GM19043 (cell line): ENCODE measurements around the gene GRK3.
"Not testable (repeated sequence)": the region's sequence is repeated elsewhere in the genome, so short reads cannot be mapped to it uniquely, and the experiment has no call there.

Experiments used
- ATAC-seq: cut with Tn5 transposase; IDR thresholded peaks from one replicate; pipeline ENCODE4 v1.9.1; 2021; ENCODE audit warnings: low read depth; ENCODE audit not compliant: unreplicated experiment

Gene GRK3

DNA sequence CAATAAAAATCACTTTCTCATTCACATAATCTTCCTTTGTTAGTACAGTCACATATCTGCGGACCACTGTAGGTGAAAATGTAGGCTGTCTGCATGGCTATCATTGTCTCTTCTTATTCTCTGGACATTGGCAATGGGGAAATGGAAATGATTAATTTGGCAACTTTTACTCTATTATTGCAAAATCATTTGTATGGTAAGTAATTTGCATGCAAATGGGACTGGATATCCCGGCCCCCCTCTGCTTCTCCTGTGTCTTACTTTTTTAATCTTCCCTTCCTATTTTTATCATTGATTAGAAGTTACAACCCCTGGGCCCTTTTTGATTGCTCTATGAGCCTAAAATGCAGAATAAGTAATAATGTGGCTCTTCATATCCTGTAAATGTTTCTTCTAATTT is 6.0 kb downstream of the GRK3 start:
- no peak for ATAC-seq

DNA sequence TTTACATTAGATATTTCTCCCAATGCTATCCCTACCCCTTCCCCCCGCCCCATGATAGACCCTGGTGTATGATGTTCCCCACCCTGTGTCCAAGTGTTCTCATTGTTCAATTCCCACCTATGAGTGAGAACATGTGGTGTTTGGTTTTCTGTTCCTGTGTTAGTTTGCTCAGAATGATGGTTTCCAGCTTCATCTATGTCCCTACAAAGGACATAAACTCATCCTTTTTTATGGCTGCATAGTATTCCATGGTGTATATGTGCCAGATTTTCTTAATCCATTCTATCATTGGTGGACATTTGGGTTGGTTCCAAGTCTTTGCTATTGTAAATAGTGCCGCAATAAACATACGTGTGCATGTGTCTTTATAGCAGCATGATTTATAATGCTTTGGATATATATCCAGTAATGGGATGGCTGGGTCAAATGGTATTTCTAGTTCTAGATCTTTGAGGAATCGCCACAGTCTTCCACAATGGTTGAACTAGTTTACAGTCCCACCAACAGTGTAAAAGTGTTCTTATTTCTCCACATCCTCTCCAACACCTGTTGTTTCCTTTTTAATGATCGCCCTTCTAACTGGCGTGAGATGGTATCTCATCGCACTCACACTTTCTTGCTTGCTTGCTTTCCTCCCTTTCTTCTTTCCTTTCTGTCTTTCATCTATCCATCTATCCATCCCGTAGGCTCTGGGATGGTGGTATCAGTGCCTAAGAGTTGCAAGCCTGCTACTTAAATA is 7.7 kb downstream of the GRK3 start:
- ATAC-seq = not testable (repeated sequence)

DNA sequence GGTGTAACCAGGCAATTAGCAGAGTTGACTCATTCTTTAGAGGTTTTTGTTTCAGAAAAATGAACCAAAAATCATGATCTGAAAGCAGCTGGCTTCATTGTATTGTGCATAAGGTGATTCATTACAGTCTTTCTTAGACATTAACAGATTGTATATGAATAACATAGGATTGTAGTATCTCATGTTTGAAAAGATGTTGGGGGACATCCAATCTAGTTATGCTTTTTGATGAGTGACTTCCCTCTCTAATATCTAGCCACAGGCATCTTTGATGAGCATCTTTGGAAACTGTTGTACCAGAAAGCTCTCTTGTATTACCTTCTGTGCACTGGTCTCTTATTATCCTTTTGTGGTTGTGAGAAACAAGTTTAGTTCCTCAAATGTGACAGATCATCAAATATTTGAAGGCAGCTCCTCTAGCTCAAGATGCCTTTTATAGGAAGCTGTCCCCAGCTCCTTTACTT is 8.3 kb downstream of the GRK3 start:
- no peak for ATAC-seq

DNA sequence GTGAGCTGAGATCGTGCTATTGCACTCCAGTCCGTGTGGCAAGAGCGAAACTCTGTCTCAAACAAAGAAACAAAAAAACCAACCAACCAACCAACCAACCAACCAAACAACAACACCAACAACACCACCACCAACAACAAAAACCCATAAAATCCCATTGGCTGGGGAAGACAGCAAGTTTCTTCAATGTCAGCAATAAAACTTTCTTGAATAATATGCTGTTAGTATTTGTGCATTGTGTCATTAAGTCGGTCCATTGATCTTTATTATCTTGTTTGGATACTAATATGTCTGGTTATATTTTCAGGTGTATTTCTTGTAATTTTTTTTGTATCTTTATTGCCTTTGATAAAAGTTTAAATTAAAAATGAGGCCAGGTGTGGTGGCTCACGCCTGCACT is 9.4 kb downstream of the GRK3 start:
- ATAC-seq = no peak

DNA sequence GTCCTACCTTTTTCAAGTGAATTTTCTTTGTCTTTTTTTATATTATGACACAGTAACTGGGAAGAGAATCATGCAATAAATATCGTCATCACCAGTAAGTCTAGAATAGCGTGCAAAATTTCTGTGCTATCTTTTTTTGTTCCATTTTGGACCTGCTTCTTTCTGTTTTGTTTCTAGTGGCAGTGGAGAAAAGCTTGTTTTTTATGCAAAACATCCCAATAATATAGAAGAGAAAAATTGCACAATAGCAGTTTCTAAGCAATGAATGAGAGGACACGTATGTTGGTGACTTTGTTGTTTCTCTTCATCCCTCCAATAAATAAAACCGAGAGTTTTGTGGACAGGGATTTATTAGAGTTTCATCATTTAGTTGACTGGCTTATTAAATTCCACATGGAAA is 10.3 kb downstream of the GRK3 start:
- ATAC-seq = no peak

DNA sequence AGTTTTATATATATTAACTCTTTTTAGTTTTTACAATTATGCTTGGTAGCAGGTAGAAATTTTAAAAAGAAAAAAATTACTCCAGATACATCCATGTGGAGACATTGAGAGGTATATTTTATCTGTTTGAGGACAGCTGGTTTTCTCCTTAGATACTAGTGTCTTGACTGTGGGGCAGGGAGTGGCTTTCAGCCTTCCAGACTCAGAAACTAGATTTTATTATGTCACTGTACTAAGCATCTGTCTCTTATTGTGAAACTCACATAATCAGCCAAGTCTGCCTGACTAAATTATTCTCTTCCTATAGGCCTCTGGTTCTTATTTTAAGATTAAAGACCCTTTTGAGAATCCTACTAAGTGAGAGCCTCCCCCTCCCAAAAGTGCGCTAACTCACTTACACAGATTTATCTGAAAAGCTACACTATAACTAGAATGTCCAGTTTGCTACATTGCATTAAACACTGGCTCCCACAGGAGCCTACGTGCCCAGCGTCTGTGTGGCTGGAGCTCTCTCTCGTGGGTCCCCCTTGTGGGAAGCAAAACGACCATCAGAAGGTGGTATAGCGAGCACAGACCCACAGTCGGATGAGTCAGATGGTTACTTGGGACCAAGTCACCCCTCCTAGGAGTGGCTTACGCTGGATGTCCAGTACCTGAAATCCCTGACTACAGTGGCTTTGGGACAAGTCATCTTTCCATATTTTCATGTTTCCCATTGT is 11.4 kb downstream of the GRK3 start:
- ATAC-seq = not testable (repeated sequence)

DNA sequence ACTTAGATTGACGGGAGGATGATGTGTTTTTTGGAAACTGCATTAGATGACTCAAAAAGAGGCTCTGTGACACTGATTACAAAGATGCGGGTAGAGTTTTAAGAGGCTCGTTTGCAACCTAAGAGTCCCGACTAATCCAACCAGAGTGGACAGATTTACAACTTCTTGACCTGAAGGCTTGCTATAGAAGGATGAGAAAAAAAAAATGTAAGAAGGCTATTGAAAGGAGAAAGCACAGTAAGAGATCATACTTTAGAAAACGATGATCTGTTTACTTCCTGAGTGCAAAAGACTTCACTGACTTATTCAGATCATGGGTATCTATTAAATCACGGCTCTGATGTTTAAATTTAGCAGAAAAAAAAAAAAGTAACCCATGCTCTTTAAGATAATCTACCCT is 17.0 kb downstream of the GRK3 start:
- not testable (repeated sequence) for ATAC-seq

DNA sequence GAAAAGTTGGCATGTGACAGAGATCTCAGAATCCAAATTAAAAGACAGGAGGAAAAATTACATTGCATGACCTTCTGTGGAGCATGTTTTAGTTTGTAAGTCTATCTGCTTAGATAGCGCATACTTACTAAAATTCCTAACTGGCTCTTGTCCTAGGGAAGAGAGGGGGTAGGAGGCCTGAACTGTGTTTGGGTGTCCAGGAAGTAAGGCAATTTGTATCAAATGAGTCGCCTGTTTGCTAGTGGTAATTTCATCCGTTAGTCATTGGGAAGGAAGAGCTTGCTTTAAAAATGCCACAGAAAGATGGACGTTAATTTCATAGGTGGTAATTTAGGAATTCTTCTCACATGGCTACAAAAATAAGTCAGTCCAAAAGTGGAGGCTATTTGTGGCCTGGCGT is 18.5 kb downstream of the GRK3 start:
- no peak for ATAC-seq

DNA sequence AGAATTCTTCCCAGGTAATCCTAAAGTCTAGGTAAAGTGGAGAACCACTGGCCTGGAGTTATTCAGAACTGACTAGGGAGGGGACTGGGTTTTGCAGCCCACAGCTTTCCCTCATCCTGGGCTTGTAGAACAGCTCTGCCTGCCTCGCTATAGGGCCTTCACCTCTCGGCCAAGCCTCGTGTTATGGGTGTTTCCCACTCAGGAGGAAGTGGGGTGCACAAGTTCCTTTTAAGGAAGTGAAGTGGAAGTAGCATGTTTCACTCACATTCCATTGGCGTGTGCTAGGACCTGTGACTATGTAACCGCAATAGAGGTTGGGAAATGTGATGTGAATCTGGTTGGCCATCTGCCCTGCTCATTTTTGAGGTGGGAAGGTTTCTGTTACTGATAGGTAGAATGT is 20.5 kb downstream of the GRK3 start:
- ATAC-seq = not testable (repeated sequence)

DNA sequence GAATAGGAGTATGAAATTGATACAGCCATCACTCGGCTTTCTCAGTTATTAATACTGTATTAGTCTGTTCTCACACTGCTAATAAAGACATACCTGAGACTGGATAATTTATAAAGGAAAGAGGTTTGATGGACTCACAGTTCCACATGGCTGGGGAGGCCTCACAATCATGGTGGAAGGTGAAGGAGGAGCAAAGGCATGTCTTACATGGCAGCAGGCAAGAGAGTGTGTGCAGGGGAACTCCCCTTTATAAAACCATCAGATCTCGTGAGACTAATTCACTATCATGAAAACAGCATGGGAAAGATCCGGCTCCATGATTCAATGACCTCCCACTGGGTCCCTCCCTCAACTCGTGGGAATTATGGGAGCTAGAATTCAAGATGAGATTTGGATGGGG is 25.2 kb downstream of the GRK3 start:
- ATAC-seq = not testable (repeated sequence)

DNA sequence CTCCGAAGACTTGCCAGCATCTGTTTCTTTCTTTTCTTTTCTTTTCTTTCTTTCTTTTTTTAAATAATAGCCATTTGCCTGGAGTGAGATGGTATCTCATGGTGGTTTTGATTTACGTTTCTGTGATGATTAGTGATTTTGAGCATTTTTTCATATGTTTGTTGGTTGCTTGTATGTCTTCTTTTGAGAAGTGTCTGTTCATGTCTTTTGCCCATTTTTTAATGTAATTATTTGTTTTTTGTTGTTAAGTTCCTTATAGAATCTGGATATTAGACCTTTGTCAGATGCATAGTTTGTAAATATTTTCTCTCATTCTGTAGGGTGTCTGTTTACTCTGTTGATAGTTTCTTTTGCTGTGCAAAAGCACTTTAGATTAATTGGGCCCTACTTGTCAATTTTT is 28.8 kb downstream of the GRK3 start:
- not testable (repeated sequence) for ATAC-seq

DNA sequence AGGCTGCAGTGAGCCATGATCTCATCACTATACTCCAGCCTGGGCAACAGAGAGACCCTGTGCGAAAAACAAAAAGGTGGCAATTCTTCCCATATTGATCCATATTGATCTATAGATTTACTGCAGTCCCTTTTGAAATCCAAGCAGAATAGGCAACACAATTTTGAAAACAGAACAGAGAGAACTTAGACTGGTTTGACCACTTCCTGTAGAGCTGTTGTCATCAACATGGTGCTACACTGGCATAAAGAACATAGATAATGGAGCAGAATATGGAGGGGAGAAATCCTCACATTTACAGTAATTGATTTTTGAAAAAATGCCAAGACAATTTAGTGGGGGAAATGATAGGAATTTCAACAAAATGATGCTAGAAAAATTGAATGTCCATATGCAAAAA is 34.1 kb downstream of the GRK3 start:
- no peak for ATAC-seq

DNA sequence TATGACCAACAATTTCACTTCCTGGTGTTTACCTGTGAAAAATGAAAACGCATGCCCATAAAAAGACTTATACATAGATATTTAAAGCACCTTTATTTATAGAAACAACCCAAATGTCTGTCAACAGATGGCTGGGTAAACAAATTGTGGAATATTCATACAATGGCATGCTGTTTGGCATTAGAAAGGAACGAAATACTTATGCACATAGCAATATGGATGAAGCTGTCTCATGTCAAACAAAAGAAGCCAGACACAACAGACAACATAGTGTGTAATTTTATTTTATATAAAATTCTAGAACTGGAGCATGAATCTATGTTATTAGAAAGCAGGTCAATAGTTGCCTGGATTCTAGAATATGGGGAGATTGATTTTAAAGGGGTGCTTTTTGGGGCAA is 38.0 kb downstream of the GRK3 start:
- no peak for ATAC-seq

DNA sequence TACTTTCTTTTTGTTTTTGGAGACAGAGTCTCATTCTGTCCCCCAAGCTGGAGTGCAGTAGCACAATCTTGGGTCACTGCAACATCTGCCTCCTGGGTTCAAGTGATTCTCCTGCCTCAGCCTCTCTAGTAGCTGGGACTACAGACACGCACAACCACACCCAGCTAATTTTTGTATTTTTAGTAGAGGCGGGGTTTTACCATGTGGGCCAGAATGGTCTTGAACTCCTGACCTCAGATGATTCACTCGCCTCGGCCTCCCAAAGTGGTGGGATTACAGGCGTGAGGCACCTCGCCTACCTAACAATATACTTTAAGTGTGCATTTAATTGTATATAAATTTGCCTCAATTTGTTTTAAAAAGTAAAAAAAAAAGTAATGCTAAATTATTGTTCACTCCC is 38.4 kb downstream of the GRK3 start:
- no peak for ATAC-seq

DNA sequence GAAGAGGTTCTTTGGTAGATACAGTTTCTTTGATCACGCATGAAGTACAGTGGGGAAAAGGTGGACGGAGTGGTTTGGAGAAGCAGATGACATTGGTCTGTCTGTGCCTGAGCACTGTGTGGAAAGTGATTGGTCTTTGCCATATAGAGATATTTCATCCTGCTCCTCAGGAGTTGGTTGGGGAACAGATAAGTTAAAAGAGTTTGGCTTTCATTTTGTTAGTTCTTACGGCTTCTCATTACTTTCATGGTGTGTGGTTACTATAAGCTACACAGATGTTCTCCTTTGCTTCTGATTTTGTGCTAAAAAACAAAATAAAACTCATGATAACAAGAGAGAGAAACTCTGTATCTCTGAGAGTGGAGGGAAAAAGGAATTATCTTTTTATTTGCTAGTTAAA is 40.7 kb downstream of the GRK3 start:
- ATAC-seq = not testable (repeated sequence)

DNA sequence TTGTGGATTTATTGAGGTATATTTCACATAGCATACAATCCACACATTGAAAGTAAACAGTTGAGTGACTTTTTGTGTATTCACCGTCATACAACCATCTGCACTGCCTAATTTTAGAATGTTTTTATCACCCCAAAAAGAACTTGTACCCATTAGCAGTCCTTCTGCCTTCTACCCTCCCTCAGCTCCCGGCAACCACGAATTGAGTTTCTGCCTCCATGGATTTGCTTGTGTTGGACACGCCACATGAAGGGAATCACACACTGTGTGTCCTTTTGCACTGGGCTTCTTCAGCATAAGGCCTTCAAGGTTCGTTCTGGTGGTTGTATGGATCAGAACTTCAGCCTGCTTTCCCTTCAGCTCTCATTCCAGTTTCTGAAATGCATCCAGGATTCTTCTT is 41.1 kb downstream of the GRK3 start:
- ATAC-seq = not testable (repeated sequence)

DNA sequence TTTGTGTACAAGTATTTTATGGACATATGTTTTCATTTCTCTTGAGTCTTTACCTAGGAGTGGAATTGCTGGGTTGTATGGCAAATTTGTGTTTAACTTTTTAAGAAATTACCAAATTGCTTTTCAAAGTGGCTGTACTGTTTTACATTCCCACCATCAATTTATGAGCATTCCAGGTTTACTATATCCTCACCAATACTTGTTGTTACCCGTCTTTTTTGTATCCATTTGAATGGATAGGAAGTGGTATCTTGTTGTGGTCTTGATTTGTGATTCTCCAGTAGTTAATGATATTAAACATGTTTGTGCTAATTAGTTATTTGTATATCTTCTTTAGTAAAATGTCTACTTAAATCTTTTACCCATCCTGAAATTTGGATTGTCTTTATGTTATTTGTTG is 46.8 kb downstream of the GRK3 start:
- not testable (repeated sequence) for ATAC-seq

DNA sequence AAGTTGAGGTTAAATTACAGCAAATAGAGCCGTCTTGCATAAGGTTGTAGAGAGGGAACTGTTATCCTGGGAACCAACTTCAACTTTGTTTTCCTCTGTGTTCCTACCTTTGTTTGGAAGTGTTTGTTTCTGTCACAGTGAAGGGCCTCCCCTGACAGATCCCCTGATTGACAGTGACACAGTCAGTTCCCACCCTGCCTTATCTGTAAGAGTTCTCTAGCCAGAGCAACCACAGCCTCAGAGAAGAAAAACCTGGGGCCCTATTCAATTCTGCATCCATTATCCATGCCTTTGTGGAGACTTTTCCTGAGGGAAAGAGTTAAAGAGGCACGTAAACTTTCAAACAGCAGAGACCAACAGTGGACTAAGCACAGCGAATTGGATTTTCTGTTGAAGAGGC is 48.7 kb downstream of the GRK3 start:
- ATAC-seq = not testable (repeated sequence)

DNA sequence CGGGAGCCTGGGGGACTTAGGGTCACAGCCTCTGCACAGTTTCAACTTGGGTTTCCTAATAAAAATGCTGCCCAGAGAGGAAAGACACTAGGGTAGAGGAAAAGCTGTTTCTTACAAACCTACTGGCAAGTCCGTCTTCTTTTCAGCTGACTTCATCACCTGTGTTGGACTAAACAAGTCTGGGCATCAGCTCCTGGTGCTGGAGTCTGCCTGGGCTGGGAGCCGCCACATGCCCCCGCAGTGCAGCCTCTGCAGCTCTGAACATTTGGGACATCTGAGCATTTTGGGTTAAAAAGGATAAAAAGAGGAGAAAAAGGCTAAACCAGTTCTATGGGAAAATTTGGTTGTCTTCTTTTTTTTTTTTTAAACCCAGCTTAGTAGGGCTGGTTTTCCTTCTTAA is 49.1 kb downstream of the GRK3 start:
- ATAC-seq = not testable (repeated sequence)

DNA sequence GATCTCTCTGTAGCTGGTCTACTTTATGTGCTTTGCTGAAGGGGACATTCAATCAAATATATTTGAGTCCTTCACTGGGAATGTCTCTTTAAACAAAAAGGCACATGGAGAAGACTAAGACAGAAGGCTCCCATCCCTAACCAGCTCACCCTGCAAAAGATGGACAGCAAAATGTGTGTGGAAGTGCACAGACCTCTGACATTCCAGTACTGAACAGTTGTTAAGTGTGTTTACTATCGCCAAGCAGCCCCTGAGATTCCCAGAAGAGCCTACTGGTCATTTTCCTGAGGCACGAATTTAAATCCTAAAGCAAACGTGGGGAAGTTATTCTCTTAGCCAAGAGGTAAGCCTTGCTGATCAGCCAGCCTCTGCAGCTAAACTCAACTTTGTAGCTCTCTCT is 50.3 kb downstream of the GRK3 start:
- ATAC-seq = not testable (repeated sequence)

DNA sequence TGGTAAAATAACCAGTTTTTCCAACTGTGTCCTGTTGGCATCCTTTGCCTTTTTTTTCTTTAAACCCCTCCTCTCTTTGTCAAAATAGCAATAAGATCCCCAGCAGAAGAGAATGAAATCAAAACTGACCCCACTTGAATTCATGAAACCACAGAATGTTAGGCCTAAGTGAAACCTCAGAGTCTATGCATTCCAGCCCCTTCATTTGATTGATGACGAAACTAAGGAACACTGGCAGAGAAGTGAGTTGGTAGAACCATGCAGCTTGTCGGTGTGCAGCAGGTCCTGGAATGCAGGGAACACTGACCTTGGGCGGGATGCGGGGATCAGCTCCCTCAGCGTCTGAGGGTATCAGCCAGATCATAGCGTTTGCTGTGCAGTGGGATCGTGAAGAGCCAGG is 57.5 kb downstream of the GRK3 start:
- ATAC-seq = no peak

DNA sequence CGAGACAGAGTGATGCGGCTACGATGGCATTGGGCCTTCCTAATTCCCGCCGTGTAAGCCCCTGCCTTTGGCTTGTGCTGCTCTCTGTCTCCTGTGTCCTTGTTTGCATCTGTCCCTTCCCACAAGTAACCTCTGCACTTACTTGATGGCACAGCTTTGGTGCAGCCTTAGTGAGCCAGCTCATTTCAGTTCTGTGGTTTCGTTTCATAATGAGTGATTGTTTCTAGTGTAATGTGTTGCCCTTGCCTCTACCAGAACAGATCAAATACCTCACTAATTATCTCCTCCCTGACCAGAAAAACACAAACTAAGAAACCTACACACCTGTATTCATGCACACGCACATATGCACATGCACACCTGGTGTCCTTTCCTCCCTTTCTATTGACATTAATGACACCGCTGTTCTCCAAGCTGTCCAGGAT is 58.8 kb downstream of the GRK3 start:
- ATAC-seq = peak; percentile 69
